CD4-positive, alpha-beta memory T cell (primary cell): ENCODE data around the gene CCNQ. TPM values are rescaled to one million over a fixed set of nuclear protein-coding genes. Genes with fewer than 3 reads are reported as not detected.
A peak's percentile ranks its signal among the peaks of the same experiment; 100 is the strongest.

Experiments used
- CTCF ChIA-PET: fragments of 350-600 bp; sonication (Branson Sonifier 250); formaldehyde crosslinking; loops from one replicate; lab custom pipeline; 2021; ENCODE audit warnings: inconsistent platforms; ENCODE audit not compliant: partially characterized antibody; lab: Charles Lee
- POLR2A ChIA-PET: fragments of 350-600 bp; sonication (Branson Sonifier 250); formaldehyde crosslinking; loops from one replicate; lab custom pipeline; 2021; ENCODE audit not compliant: partially characterized antibody; lab: Charles Lee
- DNase-seq, 5 donors: peaks; one replicate each; pipeline versions ENCODE4 v3.0.0 to v3.0.0-alpha.2; 2020 to 2022; ENCODE audit warnings: mixed read lengths in 1 of 5
- H3K27ac ChIP-seq: one replicate; pipeline ENCODE4 v1.7.0; 2013; ENCODE audit warnings: low read depth, low read length
- H3K27me3 ChIP-seq: 2 replicates; pipeline ENCODE4 v1.7.0; 2013; ENCODE audit warnings: mild to moderate bottlenecking, low read length, moderate library complexity; ENCODE audit not compliant: insufficient read depth
- H3K36me3 ChIP-seq: 2 replicates; pipeline ENCODE4 v1.7.0; 2013; ENCODE audit warnings: mild to moderate bottlenecking, low read length, moderate library complexity; ENCODE audit not compliant: insufficient read depth
- H3K4me1 ChIP-seq: 2 replicates; pipeline ENCODE4 v1.7.0; 2013; ENCODE audit warnings: mild to moderate bottlenecking, low read length, moderate library complexity; ENCODE audit not compliant: insufficient read depth
- H3K4me3 ChIP-seq, 2 donors: one replicate each; pipeline ENCODE4 v1.7.0; 2013; ENCODE audit warnings: low read length in 2 of 2, mild to moderate bottlenecking in 1 of 2
- H3K9me3 ChIP-seq, 2 donors: one replicate each; pipeline ENCODE4 v1.7.0; 2013; ENCODE audit warnings: low read length in 2 of 2, control low read depth in 1 of 2; ENCODE audit not compliant: control insufficient read depth in 1 of 2
- H3K27ac Mint-ChIP-seq, 7 donors: one replicate each; pipeline ENCODE4 v1.8.0; 2020 to 2021; ENCODE audit warnings: mixed read lengths in 7 of 7, mild to moderate bottlenecking in 6 of 7, inconsistent platforms in 3 of 7, moderate library complexity in 3 of 7
- H3K27me3 Mint-ChIP-seq, 2 donors: one replicate each; pipeline ENCODE4 v1.8.0; 2020 to 2021; ENCODE audit warnings: mixed read lengths in 2 of 2
- H3K36me3 Mint-ChIP-seq, 2 donors: one replicate each; pipeline ENCODE4 v1.8.0; 2020 to 2021; ENCODE audit warnings: mixed read lengths in 2 of 2, inconsistent platforms in 1 of 2, mild to moderate bottlenecking in 1 of 2
- H3K4me1 Mint-ChIP-seq, 4 donors: one replicate each; pipeline ENCODE4 v1.8.0; 2020 to 2021; ENCODE audit warnings: mixed read lengths in 4 of 4, mild to moderate bottlenecking in 1 of 4
- H3K4me3 Mint-ChIP-seq, 8 donors: one replicate each; pipeline ENCODE4 v1.8.0; 2020 to 2021; ENCODE audit warnings: mixed read lengths in 8 of 8, mild to moderate bottlenecking in 7 of 8, moderate library complexity in 6 of 8, inconsistent platforms in 3 of 8
- H3K9me3 Mint-ChIP-seq, 8 donors: one replicate each; pipeline ENCODE4 v1.8.0; 2020 to 2021; ENCODE audit warnings: mixed read lengths in 8 of 8, mild to moderate bottlenecking in 5 of 8, inconsistent platforms in 3 of 8, moderate library complexity in 1 of 8
- intact Hi-C: fragments of 100-400 bp; cut with micrococcal nuclease; formaldehyde crosslinking; loops from one replicate; pipeline ENCODE4 v1.15.1; 2023
- polyA plus RNA-seq, 2 donors: library from polyadenylated mRNA; unstranded; fragments of 300-500 nt; fragmentation: Illumina TruSeq; gene quantifications; one replicate each; pipeline ENCODE4 v1.2.3, GENCODE V29; 2021
- total RNA-seq, 2 experiments: library from RNA; stranded (reverse); gene quantifications; one replicate each; pipeline ENCODE4 v1.2.3, GENCODE V29; 2021

CCNQ gene
- total and polyA plus RNA-seq, 4 experiments from 2014 or later, result 26.1 to 53.6 (median 38.8) TPM

- Histone ChIP-seq H3K4me1 (peaks cover 10% of the 10 kb centered on the region), H3K36me3 (no peaks in the 10 kb centered on the region), H3K27ac (no peak overlapping the region), H3K9me3 (no peaks in the 10 kb centered on the region), H3K27me3 (peaks cover 10% of the 10 kb centered on the region), H3K4me3 (no peak overlapping the region)
- H3K36me3 Mint-ChIP-seq, result no peaks in the 10 kb centered on the region
- H3K27ac Mint-ChIP-seq, result no peak overlapping the region
- DNase-seq, result peak in 1 of 5 donors; percentile 13
- CTCF ChIA-PET, result no interaction called here
- H3K4me3 Mint-ChIP-seq, result peak overlapping the region in 3 of 8 donors; percentile 34 to 49 (median 44)
- H3K4me1 Mint-ChIP-seq, result peaks cover 7 to 14% (median 11%) of the 10 kb centered on the region in 4 donors
- H3K27me3 Mint-ChIP-seq, result peaks cover 10 to 13% of the 10 kb centered on the region in 2 donors
- POLR2A ChIA-PET, result interaction anchor here (1.4 kb wide), 1 partner anchor 30 kb away, joined by 3 read pairs; no protein-coding TSS in a partner anchor
- peaks cover 0 to 3% (median 0%) of the 10 kb centered on the region in 8 donors for H3K9me3 Mint-ChIP-seq
- intact Hi-C loops, result no loop called here
These were observed 42.0 kb upstream of the CCNQ start for GRCh38 chrX:153640736-153641575.

- Histone ChIP-seq H3K4me1 (peaks cover 10% of the 10 kb centered on the region), H3K4me3 (no peak overlapping the region), H3K9me3 (no peaks in the 10 kb centered on the region), H3K27me3 (peaks cover 8% of the 10 kb centered on the region), H3K36me3 (no peaks in the 10 kb centered on the region), H3K27ac (no peak overlapping the region)
- intact Hi-C loops, result no loop called here
- Mint-ChIP-seq H3K4me1 (peaks cover 7 to 14% (median 11%) of the 10 kb centered on the region in 4 donors), H3K36me3 (no peaks in the 10 kb centered on the region), H3K4me3 (no peak overlapping the region), H3K27me3 (peaks cover 7 to 9% of the 10 kb centered on the region in 2 donors), H3K9me3 (peaks cover 0 to 3% (median 0%) of the 10 kb centered on the region in 8 donors), H3K27ac (no peak overlapping the region)
- POLR2A ChIA-PET, result interaction anchor here (1.4 kb wide), 1 partner anchor 30 kb away, joined by 3 read pairs; no protein-coding TSS in a partner anchor
- DNase-seq, result no peak
- CTCF ChIA-PET, result no interaction called here
These were observed 41.2 kb upstream of the CCNQ start for GRCh38 chrX:153640045-153640686.

- Mint-ChIP-seq H3K27ac (no peak overlapping the region), H3K4me1 (peaks cover 7 to 14% (median 11%) of the 10 kb centered on the region in 4 donors), H3K4me3 (no peak overlapping the region), H3K36me3 (no peaks in the 10 kb centered on the region), H3K27me3 (peaks cover 7 to 9% of the 10 kb centered on the region in 2 donors), H3K9me3 (peaks cover 0 to 3% (median 0%) of the 10 kb centered on the region in 8 donors)
- intact Hi-C loops, result no loop called here
- no peak for DNase-seq
- Histone ChIP-seq H3K9me3 (no peaks in the 10 kb centered on the region), H3K36me3 (no peaks in the 10 kb centered on the region), H3K27me3 (peaks cover 8% of the 10 kb centered on the region), H3K4me1 (peaks cover 10% of the 10 kb centered on the region), H3K4me3 (no peak overlapping the region), H3K27ac (no peak overlapping the region)
- CTCF ChIA-PET, result no interaction called here
- POLR2A ChIA-PET, result interaction anchor here (1.4 kb wide), 1 partner anchor 29 kb away, joined by 3 read pairs; no protein-coding TSS in a partner anchor
These were observed 40.5 kb upstream of the CCNQ start for GRCh38 chrX:153639177-153640044.

GRCh38 chrX:153638436-153639176, 39.7 kb upstream of the CCNQ start:
- intact Hi-C loops, result no loop called here
- Mint-ChIP-seq H3K27ac (no peak overlapping the region), H3K4me3 (no peak overlapping the region), H3K36me3 (no peaks in the 10 kb centered on the region), H3K27me3 (peaks cover 7 to 9% of the 10 kb centered on the region in 2 donors), H3K4me1 (peaks cover 7 to 14% (median 10%) of the 10 kb centered on the region in 4 donors), H3K9me3 (peaks cover 0 to 3% (median 0%) of the 10 kb centered on the region in 8 donors)
- no peaks in the 10 kb centered on the region for H3K36me3 ChIP-seq
- no peak overlapping the region for H3K27ac ChIP-seq
- H3K27me3 ChIP-seq, result peaks cover 8% of the 10 kb centered on the region
- POLR2A ChIA-PET, result no interaction called here
- no peaks in the 10 kb centered on the region for H3K9me3 ChIP-seq
- DNase-seq, result peak in 1 of 5 donors; percentile 17
- CTCF ChIA-PET, result no interaction called here
- no peak overlapping the region for H3K4me3 ChIP-seq
- peaks cover 8% of the 10 kb centered on the region for H3K4me1 ChIP-seq

- Mint-ChIP-seq H3K4me3 (no peak overlapping the region), H3K4me1 (peaks cover 7 to 9% (median 8%) of the 10 kb centered on the region in 4 donors), H3K27ac (no peak overlapping the region), H3K36me3 (no peaks in the 10 kb centered on the region), H3K9me3 (peaks cover 0 to 3% (median 0%) of the 10 kb centered on the region in 8 donors), H3K27me3 (peaks cover 6 to 7% of the 10 kb centered on the region in 2 donors)
- H3K27me3 ChIP-seq, result peaks cover 6% of the 10 kb centered on the region
- no peaks in the 10 kb centered on the region for H3K9me3 ChIP-seq
- H3K36me3 ChIP-seq, result no peaks in the 10 kb centered on the region
- intact Hi-C loops, result no loop called here
- ChIA-PET POLR2A (no interaction called here), CTCF (no interaction called here)
- DNase-seq, result no peak
- H3K27ac ChIP-seq, result no peak overlapping the region
- peaks cover 5% of the 10 kb centered on the region for H3K4me1 ChIP-seq
- no peak overlapping the region for H3K4me3 ChIP-seq
These were observed 39.1 kb upstream of the CCNQ start for GRCh38 chrX:153638041-153638371.

GRCh38 chrX:153637121-153638040, 38.4 kb upstream of the CCNQ start:
- Histone ChIP-seq H3K9me3 (no peaks in the 10 kb centered on the region), H3K4me1 (peaks cover 5% of the 10 kb centered on the region), H3K36me3 (no peaks in the 10 kb centered on the region), H3K27me3 (peaks cover 4% of the 10 kb centered on the region), H3K27ac (no peak overlapping the region), H3K4me3 (no peak overlapping the region)
- Mint-ChIP-seq H3K27me3 (peaks cover 3 to 5% of the 10 kb centered on the region in 2 donors), H3K27ac (no peak overlapping the region), H3K9me3 (no peaks in the 10 kb centered on the region), H3K4me1 (peaks cover 3 to 5% (median 3%) of the 10 kb centered on the region in 4 donors), H3K36me3 (no peaks in the 10 kb centered on the region), H3K4me3 (no peak overlapping the region)
- intact Hi-C loops, result no loop called here
- ChIA-PET CTCF (interaction anchor here (1.2 kb wide), 1 partner anchor 28 kb away, joined by 3 read pairs; no protein-coding TSS in a partner anchor), POLR2A (no interaction called here)
- no peak for DNase-seq
